Caco-2 (cell line): ENCODE results near the gene PCK2. TPM values are rescaled to one million over a fixed set of nuclear protein-coding genes. Genes with fewer than 3 reads are reported as not detected.
A peak's percentile ranks its signal among the peaks of the same experiment; 100 is the strongest.

Experiments
- BruUV-seq: library from RNA; stranded (reverse); fragments of 400-500 nt; replicated peaks from 2 replicates; lab custom pipeline; 2021; lab: Mats Ljungman, UMichigan
- CTCF ChIA-PET: fragments of 300-600 bp; sonication (Branson Sonifier 250); formaldehyde crosslinking; loops from one replicate; lab custom pipeline; 2022; ENCODE audit warnings: antibody characterized with exemption; lab: Charles Lee
- POLR2A ChIA-PET: fragments of 300-600 bp; sonication (Branson Sonifier 250); formaldehyde crosslinking; loops from one replicate; lab custom pipeline; 2022; ENCODE audit warnings: antibody characterized with exemption; lab: Charles Lee
- DNase-seq, 2 experiments: peaks; one replicate each; pipeline versions ENCODE4 v3.0.0 to v3.0.0-alpha.2; 2020 to 2022
- H3K27me3 ChIP-seq: replicated peaks from 2 replicates; pipeline ENCODE4 v1.6.0; 2011; ENCODE audit warnings: low read length; ENCODE audit not compliant: control insufficient read depth, insufficient read depth
- H3K36me3 ChIP-seq: 2 replicates; pipeline ENCODE4 v1.5.1; 2011; ENCODE audit warnings: low read length; ENCODE audit not compliant: control insufficient read depth, insufficient read depth
- H3K4me1 ChIP-seq: fragments of 250-450 bp; sonication (Bioruptor Pico); 2 replicates; pipeline ENCODE4 v1.5.1; 2020; ENCODE audit warnings: mild to moderate bottlenecking
- H3K4me3 ChIP-seq: 2 replicates; pipeline ENCODE4 v1.5.1; 2011; ENCODE audit warnings: low read depth, mild to moderate bottlenecking, control low read depth, low read length
- H3K9me3 ChIP-seq: fragments of 250-450 bp; sonication (Bioruptor Pico); 2 replicates; pipeline ENCODE4 v1.5.1; 2020; ENCODE audit warnings: mild to moderate bottlenecking, moderate library complexity
- H3K27ac Mint-ChIP-seq: one replicate; pipeline ENCODE4 v1.8.0; 2022; ENCODE audit warnings: mixed read lengths; ENCODE audit not compliant: unreplicated experiment
- H3K27me3 Mint-ChIP-seq: one replicate; pipeline ENCODE4 v1.8.0; 2022; ENCODE audit warnings: mixed read lengths; ENCODE audit not compliant: insufficient read depth, unreplicated experiment
- H3K36me3 Mint-ChIP-seq: one replicate; pipeline ENCODE4 v1.8.0; 2022; ENCODE audit warnings: mild to moderate bottlenecking, mixed read lengths; ENCODE audit not compliant: insufficient read depth, unreplicated experiment
- H3K4me1 Mint-ChIP-seq: one replicate; pipeline ENCODE4 v1.8.0; 2022; ENCODE audit warnings: low read depth, mixed read lengths; ENCODE audit not compliant: unreplicated experiment
- H3K4me3 Mint-ChIP-seq: one replicate; pipeline ENCODE4 v1.8.0; 2022; ENCODE audit warnings: mild to moderate bottlenecking, moderate library complexity, mixed read lengths; ENCODE audit not compliant: unreplicated experiment
- H3K9me3 Mint-ChIP-seq: one replicate; pipeline ENCODE4 v1.8.0; 2022; ENCODE audit warnings: mixed read lengths; ENCODE audit not compliant: unreplicated experiment
- intact Hi-C: fragments of 100-400 bp; cut with micrococcal nuclease; formaldehyde crosslinking; loops from one replicate; pipeline ENCODE4 v1.10.0; 2022; ENCODE audit not compliant: unreplicated experiment
- total RNA-seq: library from RNA; stranded (reverse); gene quantifications from 2 replicates; pipeline ENCODE4 v1.2.3, GENCODE V29; 2022
- TF ChIP-seq, protein P1 (sequence below), 2 experiments: fragments of 200-600 bp in 1 of 2; IDR thresholded peaks; 1 replicate in 1 of 2; 2 replicates in 1 of 2; pipeline versions ENCODE4 v1.5.1 to v1.8.0; 2011 to 2022; ENCODE audit warnings: antibody characterized with exemption in 1 of 2, control low read depth in 1 of 2, inconsistent platforms in 1 of 2, low read depth in 1 of 2, low read length in 1 of 2, mild to moderate bottlenecking in 1 of 2, moderate library complexity in 1 of 2; ENCODE audit not compliant: insufficient read depth in 1 of 2, severe bottlenecking in 1 of 2, unreplicated experiment in 1 of 2

Gene PCK2
- total RNA-seq, 1 experiment from 2014 or later = 146 TPM

DNA sequence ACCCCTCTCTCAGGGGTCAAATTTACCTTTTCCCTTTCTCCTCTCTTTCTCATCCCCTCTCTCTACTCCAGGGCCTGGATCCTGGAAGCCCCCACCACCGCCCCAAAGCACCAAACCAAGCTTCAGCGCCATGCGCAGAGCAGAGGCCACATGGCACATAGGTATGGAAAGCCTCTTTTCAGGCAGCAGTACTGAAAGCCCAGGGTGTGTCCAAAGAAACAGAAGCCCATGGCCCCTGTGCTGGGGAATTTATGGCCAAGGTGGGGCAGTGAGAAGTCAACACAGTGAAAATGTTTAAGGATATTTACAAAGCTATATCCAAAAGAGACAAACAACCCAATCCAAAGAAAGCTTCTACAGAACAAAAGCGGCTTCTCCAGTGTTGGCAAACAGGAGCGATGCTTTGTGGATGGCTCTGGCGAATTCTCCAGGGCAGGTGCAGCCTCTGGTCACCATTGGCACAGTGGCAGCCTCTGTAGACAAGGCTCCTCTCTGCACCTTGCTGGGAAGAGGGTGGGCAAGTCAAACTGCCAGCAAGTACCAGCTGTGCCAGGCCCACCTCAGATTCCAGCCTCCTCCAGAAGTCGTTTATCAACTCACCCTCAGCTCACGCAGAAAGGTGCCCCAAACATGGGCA lies 27.5 kb upstream of the PCK2 start:
- Histone ChIP-seq H3K27me3 (no peaks in the 10 kb centered on the region), H3K4me1 (peaks cover 14% of the 10 kb centered on the region; the same call in 1 of the 2 replicates), H3K9me3 (no peaks in the 10 kb centered on the region), H3K4me3 (no peak overlapping the region), H3K36me3 (no peaks in the 10 kb centered on the region)
- no TSS peak for BruUV-seq
- intact Hi-C loops = loop anchor here (5.0 kb wide), 1 partner anchor 689 kb away; the partner anchor contains the start of gene CMTM5
- no peaks in the 10 kb centered on the region for H3K36me3 Mint-ChIP-seq
- peak in 1 of 2 experiments; percentile 40 for DNase-seq
- POLR2A ChIA-PET = interaction anchor here (1.2 kb wide), 1 partner anchor 28 kb away, joined by 13 read pairs; the partner anchor contains the start of gene PCK2
- CTCF ChIA-PET = interaction anchor here (0.9 to 1.9 kb wide), 5 partner anchors 8 to 44 kb away, joined by 3 to 14 read pairs (median 4); partner anchors contain the start of gene PCK2
- H3K27ac Mint-ChIP-seq = peak overlapping the region; percentile 74
- no peaks in the 10 kb centered on the region for H3K27me3 Mint-ChIP-seq
- H3K4me1 Mint-ChIP-seq = peaks cover 6% of the 10 kb centered on the region
- TF ChIP-seq, protein P1, sequence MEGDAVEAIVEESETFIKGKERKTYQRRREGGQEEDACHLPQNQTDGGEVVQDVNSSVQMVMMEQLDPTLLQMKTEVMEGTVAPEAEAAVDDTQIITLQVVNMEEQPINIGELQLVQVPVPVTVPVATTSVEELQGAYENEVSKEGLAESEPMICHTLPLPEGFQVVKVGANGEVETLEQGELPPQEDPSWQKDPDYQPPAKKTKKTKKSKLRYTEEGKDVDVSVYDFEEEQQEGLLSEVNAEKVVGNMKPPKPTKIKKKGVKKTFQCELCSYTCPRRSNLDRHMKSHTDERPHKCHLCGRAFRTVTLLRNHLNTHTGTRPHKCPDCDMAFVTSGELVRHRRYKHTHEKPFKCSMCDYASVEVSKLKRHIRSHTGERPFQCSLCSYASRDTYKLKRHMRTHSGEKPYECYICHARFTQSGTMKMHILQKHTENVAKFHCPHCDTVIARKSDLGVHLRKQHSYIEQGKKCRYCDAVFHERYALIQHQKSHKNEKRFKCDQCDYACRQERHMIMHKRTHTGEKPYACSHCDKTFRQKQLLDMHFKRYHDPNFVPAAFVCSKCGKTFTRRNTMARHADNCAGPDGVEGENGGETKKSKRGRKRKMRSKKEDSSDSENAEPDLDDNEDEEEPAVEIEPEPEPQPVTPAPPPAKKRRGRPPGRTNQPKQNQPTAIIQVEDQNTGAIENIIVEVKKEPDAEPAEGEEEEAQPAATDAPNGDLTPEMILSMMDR (IDR thresholded peaks at IDR 0.05; ENCODE audit: insufficient read depth in 1 of 2, low read depth in 1 of 2, low read length in 1 of 2, severe bottlenecking in 1 of 2, unreplicated experiment in 1 of 2) = no peak
- H3K4me3 Mint-ChIP-seq = no peak overlapping the region
- no peaks in the 10 kb centered on the region for H3K9me3 Mint-ChIP-seq

DNA sequence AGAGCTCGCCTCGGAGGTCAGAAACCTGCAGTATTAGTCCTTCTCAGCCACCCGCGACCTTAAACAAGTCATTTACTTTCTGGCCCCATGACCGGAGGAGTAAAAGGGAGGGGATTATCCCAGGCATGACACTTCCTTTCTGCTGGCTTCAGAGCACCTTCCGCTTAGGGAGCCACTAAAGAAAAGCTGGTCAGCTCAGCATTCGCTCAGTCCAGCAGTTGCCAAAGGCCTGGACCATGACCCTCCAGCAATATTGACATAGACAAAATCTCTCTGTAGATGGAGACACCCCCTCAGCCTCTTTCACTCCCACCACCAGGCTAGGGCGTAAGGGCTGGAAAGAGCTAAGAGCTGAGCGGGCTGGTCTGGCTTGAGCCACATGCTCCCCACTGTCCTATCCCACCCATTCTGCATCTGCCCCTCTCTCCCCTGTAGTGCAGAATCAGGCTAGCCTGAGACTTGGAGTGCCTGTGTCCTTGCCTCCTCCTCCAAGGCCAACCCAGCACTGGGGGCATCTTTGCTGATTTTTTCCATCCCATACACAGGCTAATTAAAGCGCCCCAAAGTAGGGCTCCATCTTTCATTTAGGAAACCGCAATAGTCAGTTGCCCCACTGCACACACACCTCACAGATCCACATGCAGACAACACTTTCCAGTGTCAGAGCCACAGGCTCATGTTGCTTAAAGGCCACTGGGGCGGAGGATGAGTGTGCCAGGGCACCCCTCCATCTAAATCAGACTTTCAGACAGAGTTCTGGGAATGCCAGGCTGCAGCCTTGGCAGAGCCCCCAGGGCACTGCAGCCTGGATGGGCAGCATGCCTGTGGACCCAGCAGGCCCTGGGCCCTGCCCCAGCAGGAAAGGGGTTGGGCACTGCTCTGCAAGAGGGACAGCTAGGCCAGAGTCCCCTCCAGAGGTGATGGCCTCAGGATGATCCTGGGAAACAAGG lies 26.7 kb upstream of the PCK2 start:
- intact Hi-C loops = loop anchor here (5.0 kb wide), 1 partner anchor 690 kb away; the partner anchor contains the start of gene CMTM5
- peaks cover 6% of the 10 kb centered on the region for H3K4me1 Mint-ChIP-seq

More for the DNA sequence above, 26.7 kb upstream of the PCK2 start:
- no peaks in the 10 kb centered on the region for H3K36me3 ChIP-seq
- no peaks in the 10 kb centered on the region for H3K27me3 Mint-ChIP-seq
- ChIA-PET POLR2A (interaction anchor here (1.2 kb wide), 1 partner anchor 27 kb away, joined by 13 read pairs; the partner anchor contains the start of gene PCK2), CTCF (interaction anchor here (0.6 to 1.9 kb wide), 6 partner anchors 9 to 224 kb away, joined by 3 to 14 read pairs (median 4); partner anchors contain the start of gene PCK2)
- BruUV-seq = no TSS peak
- no peak for DNase-seq
- no peaks in the 10 kb centered on the region for H3K9me3 Mint-ChIP-seq
- no peak overlapping the region for H3K4me3 ChIP-seq
- peak overlapping the region; percentile 25 for H3K27ac Mint-ChIP-seq
- no peak overlapping the region for H3K4me3 Mint-ChIP-seq
- H3K9me3 ChIP-seq = no peaks in the 10 kb centered on the region
- H3K27me3 ChIP-seq = no peaks in the 10 kb centered on the region
- H3K4me1 ChIP-seq = peaks cover 14% of the 10 kb centered on the region; the same call in 1 of the 2 replicates
- TF ChIP-seq, protein P1 (IDR thresholded peaks at IDR 0.05; ENCODE audit: insufficient read depth in 1 of 2, low read depth in 1 of 2, low read length in 1 of 2, severe bottlenecking in 1 of 2, unreplicated experiment in 1 of 2) = no peak
- H3K36me3 Mint-ChIP-seq = no peaks in the 10 kb centered on the region
